HG03175 (cell line): ENCODE measurements around the gene POU6F1.

Experiments used
- ATAC-seq: cut with Tn5 transposase; IDR thresholded peaks from one replicate; pipeline ENCODE4 v1.9.1; 2021; ENCODE audit warnings: mild to moderate bottlenecking, moderate library complexity; ENCODE audit not compliant: unreplicated experiment

The POU6F1 gene

GRCh38 chr12:51198568-51199365 lies 19.1 kb downstream of the POU6F1 start:
- no peak for ATAC-seq

- no peak for ATAC-seq
Measured at GRCh38 chr12:51197736-51198567, 19.9 kb downstream of the POU6F1 start.

- ATAC-seq: no peak
Measured at GRCh38 chr12:51196547-51196946, 21.3 kb downstream of the POU6F1 start.

- no peak for ATAC-seq
Measured at GRCh38 chr12:51195841-51196240, 22.0 kb downstream of the POU6F1 start.

- ATAC-seq: no peak
Measured at GRCh38 chr12:51192284-51192671, 25.6 kb downstream of the POU6F1 start.

GRCh38 chr12:51191516-51192283 lies 26.2 kb downstream of the POU6F1 start:
- no peak for ATAC-seq

DNA sequence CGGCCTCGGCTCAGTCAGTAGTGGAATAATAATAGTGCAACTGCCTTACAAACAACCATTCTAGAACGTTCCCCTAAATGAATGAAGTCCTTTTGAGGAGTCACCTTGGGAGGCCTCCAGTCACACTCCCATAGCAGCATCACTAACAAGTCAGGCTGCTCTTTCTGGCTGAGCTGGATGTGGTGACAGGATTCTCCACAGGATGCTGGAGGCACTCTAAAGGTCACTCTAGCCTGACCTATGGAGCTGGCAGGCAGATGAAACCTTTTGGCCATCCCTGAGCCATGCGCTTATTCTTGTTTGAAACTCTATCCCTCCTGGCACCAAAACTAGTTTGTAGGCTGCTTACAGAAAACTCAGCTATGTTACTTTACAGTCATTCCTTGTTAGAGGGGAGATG lies 27.0 kb downstream of the POU6F1 start:
- no peak for ATAC-seq

DNA sequence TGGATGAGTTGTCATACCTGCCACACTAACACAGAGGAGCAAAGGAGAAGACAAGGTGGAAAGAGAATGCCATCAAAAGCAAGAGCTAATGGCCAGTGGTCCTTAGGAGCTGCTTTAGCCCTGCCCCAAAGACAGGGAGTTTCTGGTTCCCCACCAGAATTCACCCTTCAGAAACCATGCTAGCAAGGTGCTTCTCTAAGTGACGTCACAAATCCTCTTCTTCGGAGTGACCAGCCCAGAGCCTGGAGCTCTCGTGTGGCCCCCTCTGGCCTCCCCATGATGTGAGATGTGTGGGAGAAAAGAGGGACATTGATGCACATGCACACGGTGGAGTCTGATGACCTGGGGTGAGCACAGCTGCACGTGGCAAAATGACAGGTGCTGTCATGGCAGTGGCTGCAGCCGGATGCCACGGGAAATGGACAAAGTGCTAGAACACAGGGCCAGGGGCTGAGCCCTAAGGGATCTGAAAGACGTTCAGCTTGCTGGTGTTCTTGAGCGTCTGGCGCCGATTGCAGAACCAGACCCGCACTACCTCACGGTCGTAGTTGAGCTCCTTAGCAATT lies 28.0 kb downstream of the POU6F1 start:
- ATAC-seq: no peak

GRCh38 chr12:51188359-51189051 lies 29.4 kb downstream of the POU6F1 start:
- peak; percentile 48 for ATAC-seq

DNA sequence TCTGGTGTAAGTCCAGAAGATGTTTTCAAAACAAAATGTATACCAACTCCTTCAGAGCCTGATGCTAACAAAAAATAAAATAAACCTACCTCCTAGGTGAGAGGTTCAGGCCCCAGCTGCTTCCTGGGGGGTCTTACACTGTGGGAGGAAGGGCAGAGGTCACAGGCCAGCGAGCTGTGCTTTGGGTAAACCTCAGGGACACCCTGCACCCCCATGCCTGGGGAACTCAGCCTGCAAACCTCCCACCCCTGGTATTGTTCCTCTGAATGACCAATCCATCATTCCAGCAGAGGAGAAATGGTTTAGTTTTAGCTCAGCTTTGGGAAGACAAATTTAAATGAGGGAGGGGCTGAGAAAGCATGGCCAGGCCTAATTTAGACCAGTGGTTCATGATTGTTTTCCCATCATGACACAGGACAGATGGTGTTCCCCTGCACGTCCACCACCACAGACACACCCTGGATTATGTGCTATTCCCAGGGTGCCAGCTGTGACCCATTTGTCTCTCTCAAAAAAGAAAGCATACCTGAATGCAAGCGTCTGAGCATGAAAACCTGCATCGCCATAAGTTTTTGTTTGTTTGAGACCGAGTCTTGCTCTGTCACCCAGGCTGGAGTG lies 30.4 kb downstream of the POU6F1 start:
- no peak for ATAC-seq

DNA sequence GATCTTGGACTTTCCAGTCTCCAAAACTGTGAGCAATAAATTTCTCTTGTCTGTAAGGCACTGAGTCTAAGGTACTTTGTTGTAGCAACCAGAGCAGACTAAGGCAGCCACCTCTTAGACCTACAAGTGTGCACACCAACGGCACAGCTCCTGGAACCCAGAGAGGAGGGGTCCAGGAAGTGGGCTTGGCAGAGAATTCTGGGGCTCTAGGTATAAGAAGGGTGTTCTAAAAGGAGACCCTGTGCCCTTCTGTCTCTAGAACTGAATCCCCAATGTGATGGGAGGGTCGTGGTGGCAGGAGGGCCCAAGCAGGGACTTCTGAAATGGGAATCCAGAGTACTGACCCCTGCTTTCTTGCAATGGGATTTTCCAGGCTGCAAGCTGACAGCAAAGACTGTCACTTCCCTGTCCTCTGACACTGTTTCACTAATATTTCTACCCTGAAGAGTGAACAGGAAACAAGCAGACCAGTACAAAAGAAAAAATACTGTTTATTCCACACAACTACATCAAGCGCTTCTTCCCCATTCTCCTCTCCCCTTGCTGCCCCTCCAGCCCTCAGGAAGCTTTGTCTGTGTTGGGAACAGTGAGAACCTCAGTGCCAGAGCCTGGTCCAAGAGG lies 31.3 kb downstream of the POU6F1 start:
- no peak for ATAC-seq

DNA sequence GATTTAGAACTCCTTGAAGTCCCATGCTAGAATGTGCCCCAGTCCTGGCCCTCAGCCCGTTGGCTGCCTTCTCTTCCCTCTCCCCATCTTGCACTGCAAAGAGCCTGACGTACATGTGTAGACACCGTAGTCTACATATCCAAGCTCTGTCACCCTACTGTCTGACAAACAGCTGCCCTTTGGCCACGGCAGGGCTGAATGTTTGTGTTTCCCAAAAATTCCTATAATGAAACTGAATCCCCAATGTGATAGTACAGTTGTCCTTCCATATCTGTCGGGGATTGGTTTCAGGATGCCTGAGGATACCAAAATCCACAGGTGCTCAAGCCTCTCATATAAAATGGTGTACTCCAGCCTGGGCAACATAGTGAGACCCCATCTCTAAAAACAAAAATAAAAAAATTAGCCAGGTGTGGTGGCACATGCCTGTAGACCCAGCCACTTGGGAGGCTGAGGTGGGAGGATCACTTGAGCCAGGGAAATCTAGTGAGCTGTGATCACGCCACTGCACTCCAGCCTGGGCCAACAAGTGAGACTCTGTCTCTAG lies 32.6 kb downstream of the POU6F1 start:
- ATAC-seq: no peak

DNA sequence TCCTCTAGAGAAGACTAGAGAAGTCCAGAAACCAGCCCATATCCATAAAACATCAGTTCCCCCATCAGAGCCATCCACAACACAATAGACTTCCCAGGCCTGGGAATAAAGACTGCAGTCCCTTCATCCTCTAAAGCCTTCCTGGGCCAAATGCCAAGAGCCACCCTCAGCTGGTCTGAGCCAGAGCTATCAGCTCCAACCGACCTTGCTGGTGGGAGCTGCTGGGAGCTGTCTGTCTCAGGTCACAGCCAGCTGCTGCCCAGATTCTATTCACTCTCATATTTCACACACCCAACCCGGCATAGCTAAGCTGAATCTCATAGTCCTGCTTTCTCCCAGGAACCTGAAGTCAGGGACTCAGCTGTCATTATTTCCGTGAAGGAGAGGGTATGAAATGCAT lies 34.0 kb downstream of the POU6F1 start:
- no peak for ATAC-seq

GRCh38 chr12:51183349-51183748 lies 34.5 kb downstream of the POU6F1 start:
- no peak for ATAC-seq

- no peak for ATAC-seq
Measured at GRCh38 chr12:51181558-51181957, 36.3 kb downstream of the POU6F1 start.

DNA sequence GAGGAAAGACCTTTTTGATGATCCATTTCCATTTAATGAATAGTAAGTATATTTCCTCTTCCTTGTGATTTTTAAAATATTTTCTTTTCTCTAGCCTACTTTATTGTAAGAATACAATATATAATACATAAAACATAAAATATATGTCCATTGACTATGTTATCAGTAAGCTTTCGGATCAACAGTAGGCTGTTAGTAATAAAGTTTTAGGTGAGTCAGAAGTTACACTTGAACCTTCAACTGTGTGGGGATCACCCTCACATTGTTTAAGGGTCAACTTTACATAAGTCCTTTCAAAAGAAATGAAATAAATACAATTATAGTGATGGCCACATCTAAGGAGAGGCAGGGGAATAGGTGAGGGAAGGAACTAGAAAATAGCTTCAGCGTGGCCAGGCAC lies 40.0 kb downstream of the POU6F1 start:
- ATAC-seq: no peak

DNA sequence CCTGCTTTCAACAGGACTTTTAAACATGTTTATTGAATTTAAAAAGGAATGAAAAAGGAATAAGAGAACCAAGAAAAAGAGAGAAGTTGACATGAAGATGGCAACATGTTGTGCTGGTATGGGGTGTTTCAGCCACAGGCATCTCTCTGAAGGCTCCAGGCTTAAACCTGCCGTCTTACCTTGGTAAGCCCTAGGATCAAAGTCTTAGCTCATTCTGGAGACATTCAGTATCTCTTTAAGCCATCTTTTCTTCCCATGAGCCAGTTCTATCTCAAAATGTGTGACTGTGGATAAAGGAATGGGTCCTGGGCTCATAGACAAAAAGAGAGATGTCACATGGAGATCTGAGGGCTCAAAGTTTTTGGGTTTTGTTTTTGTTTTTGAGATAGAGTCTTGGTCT lies 43.4 kb downstream of the POU6F1 start:
- no peak for ATAC-seq

DNA sequence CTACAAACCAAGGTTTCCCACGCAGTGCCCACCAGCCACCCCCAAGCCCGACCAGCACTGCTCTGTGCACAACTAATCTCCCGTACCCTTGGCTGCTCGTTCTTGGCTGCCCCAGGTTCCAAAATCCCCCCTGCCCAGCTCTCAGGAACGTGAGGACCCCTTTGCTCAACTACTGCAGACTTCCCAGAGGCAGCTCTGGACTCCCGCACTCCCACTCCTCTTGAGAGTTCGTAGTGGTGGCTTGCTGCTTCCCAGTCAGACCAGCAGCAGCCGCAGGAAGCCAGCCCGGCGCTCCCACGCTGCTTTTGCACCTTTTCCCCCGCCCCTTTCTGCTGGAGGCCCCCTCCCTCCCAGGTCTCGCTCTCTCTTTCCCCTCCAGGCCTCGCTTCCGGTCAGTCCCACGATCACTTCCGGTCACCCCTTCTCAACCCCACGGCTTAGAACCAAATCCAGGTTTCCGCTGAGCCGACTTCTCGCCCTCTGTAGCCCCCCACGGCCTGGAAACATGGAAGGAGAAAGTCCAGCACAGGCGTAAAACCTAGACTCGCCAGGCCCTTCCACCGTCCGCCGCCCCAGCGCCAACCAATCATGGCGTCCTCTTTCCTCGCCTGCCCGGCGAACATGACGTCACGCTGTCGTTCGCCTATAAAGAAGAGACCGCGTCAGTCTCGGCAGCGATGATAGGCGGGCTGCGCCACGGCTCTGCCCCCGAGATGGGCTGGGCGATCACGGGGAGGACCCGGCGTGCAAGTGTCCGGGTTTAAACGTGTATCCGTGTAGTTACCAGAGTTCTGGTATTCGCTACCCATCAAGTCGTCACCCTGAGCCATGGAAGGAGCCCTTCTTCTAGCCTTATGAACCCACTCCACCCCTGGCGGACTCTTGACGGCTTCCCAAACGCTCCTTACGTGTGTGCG lies 45.1 kb downstream of the POU6F1 start, which contains the start of gene TFCP2:
TFCP2 (minus strand) TSS at position 621 of the 917 bp plus-strand sequence. CDS start 713 bp downstream, outside the sequence.
- ATAC-seq: peak; percentile 95
